Measurements from ENCODE around the gene RCC1.
A peak's percentile ranks its signal among the peaks of the same experiment; 100 is the strongest.
"Not testable (repeated sequence)": the region's sequence is repeated elsewhere in the genome, so short reads cannot be mapped to it uniquely, and the experiment has no call there.

RCC1 gene

DNA sequence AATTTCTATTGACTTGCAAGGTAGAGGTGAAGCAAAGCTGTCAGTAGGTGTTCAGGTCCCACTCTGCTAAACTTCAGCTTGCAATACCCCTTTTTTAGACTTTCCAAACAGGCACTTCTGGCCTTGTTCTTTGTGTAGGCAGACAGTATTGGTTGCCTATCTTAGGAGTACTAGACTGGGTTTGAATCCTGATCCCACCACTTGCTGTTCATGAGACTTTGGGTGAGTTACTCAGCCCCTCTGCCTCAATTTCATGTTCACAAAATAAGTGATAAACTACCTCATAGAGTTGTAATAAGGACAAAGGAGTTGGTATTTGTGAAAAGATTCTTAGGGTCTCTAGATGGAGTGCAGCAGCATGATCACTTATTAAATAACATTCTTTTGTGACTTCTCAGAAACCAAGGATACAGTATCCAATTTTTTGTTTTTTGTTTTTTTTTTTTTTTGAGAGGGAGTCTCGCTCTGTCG lies 5.2 kb downstream of the RCC1 start:
- no peak for DNase-seq (ENCODE audit: low read depth in 2 of 2)

DNA sequence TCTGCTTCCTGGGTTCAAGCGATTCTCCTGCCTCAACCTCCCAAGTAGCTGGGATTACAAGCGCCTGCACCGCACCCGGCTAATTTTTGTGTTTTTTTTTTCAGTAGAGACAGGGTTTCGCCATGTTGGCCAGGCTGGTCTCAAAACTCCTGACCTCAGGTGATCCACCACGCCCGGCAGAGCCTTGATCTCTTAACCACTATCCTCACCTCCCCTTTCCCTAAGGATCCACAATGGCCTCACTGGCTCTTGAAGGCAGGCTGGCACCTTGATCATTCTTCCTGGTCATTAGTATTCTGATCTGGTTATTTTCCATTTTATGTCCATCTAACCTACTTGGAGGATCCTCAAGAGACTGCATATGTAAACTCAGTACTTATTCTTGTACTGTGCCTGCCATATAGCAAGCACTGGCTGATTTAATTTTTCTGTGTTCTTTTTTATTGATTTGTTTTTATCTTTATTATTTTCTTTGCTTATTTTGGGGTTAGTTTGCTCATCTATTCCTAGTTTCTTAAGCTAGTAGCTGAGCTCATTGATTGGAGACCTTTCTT lies 6.3 kb downstream of the RCC1 start:
- no peak for DNase-seq (ENCODE audit: low read depth in 2 of 2)

DNA sequence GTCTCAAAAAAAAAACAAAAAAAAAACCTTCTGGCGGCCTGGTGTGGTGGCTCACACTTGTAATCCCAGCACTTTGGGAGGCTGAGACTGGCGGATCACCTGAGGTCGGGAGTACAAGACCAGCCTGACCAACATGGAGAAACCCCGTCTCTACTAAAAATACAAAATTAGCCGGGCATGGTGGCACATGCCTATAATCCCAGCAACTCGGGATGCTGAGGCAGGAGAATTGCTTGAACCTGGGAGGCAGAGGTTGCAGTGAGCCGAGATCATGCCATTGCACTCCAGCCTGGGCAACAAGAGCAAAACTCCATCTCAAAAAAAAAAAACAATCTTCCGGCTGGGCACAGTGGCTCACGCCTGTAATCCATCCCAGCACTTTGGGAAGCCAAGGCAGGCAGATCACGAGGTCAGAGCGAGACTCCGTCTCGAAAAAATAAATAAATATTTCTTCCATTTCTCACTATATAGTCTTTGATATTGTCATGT lies 8.6 kb downstream of the RCC1 start:
- not testable (repeated sequence) for DNase-seq (ENCODE audit: low read depth in 2 of 2)

DNA sequence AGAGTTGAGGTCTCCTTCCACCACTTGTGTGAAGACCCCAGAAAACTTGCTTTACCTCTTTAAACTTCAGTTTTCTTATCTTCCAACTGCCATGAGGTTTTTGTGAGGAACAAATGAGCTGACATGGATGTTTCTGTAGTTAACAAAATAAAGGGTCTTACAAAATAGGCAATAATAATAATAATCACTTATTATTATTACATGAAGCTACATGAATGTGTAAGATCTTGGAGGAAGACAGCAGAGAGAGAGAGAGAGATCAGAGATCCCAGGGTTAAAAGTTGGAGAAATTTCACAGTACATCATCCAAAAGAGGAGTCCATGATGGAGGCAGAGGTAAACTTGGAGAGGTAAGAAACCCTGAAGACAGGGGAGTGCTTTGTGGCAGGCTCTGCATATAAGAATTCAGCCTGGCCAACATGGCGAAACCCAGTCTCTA lies 10.7 kb downstream of the RCC1 start:
- no peak for DNase-seq (ENCODE audit: low read depth in 2 of 2)

DNA sequence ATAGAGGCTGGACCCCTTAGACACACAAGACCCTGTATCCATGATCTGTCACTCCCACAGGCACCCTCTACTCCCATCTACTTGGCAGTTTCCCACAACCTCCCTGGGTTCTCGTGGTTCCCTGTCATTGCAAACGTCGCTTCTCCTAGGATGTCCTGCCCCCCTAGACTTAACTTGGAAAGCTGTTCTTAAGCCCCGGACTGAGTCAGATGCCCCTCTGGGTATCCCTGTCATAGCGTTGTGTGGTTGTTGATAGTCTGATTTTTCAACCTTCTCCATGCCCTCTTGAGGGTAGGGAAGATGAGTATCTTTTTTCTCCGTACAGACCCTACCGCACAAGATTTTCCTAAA lies 11.8 kb downstream of the RCC1 start:
- no peak for DNase-seq (ENCODE audit: low read depth in 2 of 2)

DNA sequence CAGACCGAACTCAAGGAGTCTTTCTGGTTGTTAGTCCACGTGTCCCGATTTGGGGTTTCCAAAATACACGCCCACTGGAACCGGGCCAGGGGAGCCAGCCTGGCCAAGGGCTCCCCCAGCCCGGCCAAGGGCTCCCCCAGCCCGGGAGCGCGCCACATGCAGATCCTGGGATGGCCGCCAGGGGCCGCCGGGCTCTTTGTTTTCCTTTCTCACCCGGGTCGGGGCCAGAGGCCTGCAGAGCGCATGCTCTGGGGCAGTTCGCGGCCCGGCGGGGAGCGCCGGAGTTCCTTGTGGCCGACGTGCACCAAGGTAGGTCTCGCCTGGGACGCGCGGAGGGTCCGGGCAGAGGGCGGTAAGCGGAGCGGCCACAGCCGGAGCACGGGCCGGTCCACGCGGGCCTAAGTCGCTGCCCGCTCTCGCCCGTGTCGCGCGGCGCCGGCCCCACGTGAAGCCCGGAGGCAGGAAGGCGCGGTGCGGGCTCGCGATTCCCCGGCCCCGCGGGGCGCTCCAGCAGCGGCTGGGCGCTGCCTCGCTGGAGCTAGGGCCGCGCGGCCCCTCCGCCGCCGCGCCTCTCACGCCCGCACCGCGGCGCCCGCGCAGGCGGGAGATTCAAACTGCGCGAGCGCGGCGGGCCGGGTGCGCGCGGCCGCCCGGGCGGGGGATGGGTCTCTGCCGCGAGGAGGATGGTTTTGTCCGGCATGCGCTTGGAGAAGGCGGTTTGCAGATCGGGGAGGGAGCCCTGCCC lies 12.3 kb downstream of the RCC1 start:
- DNase-seq (ENCODE audit: low read depth in 2 of 2), result peak; percentile 85 to 86

DNA sequence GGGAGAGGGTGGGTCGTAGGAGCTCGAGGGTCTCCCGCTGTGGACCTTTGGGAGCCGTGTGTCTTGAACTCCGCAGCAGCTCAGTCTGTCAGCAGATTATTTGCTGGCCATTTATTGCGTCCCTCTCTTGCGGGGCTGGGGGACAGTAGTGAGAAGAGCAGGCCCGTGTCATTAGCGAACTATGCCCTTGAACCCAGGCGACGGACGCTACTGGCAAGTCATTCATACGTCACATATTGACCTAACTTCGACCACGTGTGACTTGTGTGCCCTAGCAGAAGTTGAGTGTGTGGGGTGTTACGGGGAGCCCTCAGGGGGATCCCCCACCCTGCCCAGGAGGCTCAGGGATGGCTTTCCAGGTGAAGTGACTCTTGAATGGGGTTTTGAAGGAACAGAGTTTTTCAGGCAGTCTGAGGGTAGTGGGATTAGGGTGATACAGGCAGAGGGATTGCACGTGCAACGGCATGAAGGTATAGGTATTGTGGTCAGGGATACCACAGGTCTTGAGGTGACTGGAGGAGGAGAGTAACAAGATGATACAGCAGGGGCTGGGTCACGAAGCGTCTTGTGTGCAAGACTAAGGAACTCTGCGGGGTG lies 13.0 kb downstream of the RCC1 start:
- no peak for DNase-seq (ENCODE audit: low read depth in 2 of 2)

DNA sequence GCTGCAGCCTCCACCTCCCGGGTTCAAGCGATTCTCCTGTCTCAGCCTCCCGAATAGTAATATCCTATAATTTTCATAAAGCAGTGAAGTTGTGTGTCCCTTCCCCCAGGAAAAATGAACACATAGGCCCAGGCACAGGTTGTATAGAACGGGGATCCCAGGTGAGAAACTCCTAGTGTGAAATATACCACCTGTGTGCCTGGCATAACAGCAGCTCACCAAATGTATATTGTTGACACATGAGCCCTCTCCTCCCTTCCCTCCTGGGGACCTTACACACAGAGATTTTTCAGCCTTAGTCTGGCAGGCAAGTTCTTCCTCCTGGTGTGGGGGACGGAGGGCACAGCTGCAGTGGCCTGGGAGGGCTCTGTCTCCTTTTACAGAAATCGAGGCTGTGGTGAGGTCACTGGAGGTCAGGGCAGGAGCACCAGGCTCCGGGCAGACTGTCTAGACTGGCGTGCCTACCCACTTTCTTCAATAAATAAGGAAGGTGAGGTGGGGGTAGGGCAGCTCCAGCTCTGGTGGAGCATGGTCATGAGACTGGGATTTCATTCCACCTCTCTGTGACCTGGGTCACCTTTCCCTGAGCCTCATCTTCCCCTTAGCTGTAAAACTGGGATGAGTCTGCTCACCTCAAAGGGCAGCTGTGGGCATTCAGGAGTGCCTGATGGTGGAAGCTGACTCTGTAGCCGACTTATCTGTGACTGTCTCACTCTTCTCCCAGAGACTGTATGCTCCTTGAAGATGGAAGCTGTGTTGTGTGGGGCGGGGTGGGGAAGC lies 14.3 kb downstream of the RCC1 start:
- no peak for DNase-seq (ENCODE audit: low read depth in 2 of 2)

DNA sequence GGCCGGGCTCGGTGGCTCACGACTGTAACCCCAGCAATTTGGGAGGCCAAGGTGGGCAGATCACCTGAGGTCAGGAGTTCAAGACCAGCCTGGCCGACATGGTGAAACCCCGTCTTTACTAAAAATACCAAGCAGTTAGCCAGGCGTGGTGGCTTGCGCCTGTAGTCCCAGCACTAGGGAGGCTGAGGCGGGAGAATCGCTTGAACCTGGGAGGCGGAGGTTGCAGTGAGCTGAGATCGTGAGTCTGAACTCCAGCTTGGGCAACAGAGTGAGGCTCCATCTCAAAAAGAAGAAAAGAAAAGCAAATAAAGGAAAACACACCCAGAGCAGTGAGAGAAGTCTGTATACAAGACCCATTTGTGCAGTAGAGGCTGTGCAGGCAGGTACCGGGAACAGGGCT lies 15.0 kb downstream of the RCC1 start:
- DNase-seq (ENCODE audit: low read depth in 2 of 2), result not testable (repeated sequence)

DNA sequence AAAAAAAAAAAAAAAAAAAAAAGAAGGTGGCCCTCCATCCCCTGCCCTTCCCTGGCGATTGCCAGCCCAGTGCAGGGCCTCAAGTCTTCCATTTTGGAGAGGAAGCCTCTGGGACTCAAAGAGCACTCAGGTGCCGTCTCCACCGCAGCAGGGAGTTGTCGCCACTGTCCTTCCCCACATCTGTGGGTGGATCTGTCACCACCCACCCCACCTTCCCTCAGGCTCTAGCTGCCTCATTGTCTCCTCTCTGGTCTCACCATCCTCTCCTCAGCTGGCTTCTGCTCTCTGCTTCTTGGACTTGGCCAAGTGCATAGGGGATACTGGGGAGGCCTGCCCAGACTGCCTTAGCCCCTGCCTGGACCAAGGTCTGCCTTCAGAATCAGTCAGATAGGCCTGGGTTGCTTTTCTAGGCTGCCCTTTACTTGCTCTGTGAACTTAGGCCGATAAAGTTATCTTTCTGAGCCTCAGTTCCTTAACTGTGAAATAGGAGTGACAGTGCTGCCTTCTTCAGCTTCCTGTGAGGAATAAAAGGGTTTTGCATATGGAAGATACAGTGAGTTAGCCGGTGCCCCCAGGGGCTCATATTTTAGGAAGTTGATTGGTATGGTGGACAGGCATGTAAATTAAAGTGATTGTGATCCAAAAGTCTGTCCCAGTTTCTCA lies 15.8 kb downstream of the RCC1 start:
- DNase-seq (ENCODE audit: low read depth in 2 of 2), result no peak

DNA sequence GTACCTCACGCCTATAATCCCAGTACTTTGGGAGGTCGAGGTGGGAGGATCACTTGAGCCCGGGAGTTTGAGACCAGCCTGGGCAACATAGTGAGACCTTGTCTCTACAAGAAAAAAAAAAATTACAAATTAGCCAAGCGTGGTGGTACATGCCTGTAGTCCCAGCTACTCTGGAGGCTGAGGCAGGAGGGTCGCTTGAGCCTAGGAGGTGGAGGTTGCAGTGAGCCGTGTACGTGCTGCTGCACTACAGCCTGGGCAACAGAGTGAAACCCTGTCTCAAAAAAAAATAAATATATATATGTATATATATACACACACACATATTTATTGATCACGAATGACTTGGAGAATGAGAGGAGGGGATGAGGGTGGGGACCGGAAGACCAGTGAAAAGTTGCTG lies 16.7 kb downstream of the RCC1 start:
- not testable (repeated sequence) for DNase-seq (ENCODE audit: low read depth in 2 of 2)

DNA sequence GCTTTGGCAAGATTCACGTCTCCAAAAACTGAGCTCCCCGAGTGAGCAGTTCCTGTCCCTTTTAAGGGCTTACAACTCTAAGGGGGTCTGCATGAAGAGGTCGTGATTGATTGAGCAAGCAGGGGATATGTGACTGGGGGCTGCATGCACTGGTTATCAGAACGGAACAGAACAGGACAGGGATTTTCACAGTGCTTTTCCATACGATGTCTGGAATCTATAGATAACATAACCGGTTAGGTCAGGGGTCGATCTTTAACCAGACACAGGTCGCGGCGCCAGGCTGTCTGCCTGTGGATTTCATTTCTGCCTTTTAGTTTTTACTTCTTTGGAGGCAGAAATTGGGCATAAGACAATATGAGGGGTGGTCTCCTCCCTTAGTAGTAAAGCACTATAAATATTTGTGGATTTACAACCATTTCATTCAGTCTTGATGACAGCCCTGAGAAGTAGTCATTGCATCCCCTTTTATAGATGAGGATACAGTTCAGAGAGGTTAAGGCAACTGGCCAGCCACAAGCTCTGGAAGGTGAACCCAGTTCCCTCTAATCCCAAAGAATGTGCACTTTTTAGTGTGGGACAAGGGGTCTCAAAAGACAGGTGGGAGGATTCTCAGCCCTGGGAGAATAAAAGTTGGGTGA lies 19.3 kb downstream of the RCC1 start:
- not testable (repeated sequence) for DNase-seq (ENCODE audit: low read depth in 2 of 2)

DNA sequence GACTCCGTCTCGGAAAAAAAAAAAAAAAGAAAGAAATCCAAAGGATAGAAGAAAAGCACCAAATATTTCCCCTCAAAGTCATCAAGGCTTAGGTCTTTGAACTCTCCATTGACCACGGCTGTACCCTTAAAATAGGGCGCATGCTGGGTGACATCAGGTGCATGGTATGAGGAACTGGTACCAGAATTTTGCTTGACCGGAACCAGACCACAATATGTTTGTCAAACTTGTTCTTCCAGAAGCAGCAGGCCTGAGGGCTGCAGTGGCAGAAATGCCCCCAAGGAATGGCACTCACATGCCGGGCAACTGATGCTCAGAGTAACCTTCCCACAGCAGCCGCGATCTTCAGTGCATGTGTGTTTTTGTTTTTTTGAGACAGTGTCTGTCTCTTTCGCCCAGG lies 21.0 kb downstream of the RCC1 start:
- DNase-seq (ENCODE audit: low read depth in 2 of 2), result no peak

DNA sequence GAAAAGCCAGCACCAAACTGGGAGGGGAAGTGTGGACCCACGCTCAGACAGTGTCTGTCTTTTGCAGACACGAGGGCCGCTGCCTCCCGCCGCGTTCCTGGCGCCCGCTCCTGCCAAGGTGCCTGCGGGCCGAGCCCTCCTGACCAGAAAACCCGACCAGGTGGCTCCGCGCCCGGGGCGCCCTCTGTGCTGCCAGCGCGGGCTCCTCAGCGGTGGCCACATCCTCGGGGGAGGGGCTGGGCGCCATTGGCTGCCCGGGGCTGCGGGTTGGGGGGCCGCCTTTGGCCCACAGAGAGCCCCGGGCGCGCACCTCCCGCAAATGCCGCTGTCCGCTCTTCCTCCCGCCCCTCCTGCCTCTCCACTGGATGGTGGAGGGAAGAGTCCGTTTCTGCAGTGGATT lies 24.6 kb downstream of the RCC1 start:
- DNase-seq (ENCODE audit: low read depth in 2 of 2), result no peak

DNA sequence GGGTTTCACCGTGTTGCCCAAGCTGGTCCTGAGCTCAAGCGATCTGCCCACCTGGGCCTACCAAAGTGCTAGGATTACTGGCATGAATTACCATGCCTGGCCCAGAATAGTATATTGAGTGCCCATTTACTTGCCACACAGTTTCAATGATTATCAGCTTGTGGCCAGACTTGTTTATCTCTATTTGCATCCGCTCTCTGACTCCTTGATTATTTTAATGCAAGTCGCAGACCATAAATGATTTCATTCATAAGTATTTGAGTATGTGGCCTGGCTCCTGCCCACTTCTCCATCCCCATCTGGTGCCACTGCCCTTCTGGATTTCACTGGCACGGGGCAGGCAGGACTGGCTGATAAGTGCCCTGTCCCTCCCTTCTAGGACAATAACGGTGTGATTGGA lies 28.8 kb downstream of the RCC1 start:
- DNase-seq (ENCODE audit: low read depth in 2 of 2), result no peak

DNA sequence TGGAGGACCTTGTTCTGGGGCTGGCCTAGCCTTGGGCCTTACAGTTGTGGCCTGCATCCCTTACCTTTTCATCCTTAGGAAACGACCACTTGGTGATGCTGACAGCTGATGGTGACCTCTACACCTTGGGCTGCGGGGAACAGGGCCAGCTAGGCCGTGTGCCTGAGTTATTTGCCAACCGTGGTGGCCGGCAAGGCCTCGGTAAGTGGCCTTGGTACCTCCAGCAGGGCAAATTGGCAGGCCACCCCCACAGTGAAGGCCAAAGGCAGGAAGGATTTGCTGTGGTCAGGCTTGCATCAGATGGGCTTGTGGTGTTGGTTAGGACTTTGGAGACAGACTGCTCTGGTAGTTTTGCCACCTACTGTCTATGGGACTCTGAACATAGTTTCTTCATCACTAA lies 29.3 kb downstream of the RCC1 start:
- DNase-seq (ENCODE audit: low read depth in 2 of 2), result no peak

DNA sequence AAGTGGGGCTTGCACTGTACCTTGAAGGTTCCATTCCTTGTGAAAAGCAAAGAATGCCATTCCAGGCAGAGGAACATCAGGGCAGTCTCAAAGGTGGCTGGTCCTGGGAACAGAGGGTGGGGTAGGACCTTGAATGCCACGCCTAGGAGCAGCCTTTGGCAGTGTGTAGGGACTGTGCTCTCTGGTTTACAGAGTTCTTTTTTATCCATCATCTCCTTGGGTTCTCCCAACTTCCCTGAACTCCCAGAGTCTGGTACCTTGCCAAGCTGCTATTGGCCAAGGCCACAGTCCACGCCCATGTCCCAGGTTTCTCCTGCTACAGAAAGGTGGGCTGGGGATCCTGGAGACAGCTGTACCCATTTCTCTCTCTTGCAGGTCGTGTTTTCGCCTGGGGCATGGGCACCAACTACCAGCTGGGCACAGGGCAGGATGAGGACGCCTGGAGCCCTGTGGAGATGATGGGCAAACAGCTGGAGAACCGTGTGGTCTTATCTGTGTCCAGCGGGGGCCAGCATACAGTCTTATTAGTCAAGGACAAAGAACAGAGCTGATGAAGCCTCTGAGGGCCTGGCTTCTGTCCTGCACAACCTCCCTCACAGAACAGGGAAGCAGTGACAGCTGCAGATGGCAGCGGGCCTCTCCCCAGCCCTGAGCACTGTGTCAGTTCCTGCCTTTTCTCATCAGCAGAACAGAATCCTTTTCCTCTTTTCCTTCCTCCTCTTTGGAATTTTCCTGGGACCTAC lies 31.8 kb downstream of the RCC1 start:
- DNase-seq (ENCODE audit: low read depth in 2 of 2), result no peak

DNA sequence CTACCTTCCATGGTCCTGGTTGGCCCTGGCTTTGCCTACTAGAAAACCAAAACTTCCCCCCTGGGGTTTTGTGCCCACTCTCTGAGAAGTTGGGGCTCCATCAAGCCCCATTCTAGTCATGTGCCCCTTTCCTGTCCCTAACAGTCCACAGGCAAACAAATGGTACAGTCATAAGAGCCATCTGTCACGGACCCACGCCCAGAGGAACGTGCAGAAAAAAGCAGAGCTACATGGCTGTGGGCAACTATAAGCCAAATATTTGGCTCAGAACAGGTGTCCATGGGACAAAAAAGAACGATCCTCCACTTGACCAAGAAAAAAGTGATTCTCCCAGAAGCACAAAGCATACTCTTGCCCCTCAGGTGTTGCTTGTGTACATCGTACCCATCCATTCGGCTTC lies 32.4 kb downstream of the RCC1 start:
- DNase-seq (ENCODE audit: low read depth in 2 of 2), result no peak

DNA sequence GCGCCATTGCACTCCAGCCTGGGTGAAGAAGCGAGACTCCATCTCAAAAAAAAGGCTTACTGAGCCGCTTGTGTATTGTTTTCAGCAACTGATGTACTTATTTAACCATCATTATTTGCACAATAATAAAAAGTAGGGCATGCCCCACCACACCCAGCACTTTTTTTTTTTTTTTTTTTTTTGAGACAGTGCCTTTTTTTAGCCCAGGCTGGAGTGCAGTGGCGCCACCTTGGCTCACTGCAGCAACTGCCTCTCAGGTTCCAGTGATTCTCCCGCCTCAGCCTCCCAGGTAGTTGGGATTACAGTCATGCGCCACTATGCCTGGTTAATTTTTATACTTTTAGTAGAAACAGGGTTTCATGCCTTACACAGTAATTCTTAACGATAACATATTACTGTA lies 34.8 kb downstream of the RCC1 start:
- no peak for DNase-seq (ENCODE audit: low read depth in 2 of 2)

DNA sequence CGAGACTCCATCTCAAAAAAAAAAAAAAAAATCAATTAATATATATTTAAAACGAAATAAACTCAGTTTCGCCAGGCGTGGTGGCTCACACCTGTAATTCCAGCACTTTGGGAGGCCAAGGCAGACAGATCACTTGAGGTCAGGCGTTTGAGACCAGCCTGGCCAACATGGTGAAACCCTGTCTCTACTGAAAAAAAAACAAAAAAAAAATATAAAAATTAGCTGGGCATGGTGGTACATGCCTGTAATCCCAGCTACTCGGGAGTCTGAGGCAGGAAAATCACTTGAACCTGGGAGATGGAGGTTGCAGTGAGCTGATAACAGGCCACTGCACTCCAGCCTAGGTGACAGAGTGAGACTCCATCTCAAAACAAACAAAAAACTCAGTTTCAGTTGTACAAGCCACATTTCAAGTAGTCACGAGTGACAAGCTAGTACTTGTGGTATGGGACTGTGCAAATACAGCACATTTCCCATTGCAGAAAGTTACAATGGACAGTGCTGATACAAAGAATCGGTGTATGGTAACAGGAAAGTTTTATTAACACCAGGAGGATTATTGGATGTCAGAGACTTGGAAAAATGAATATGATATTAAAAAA lies 35.7 kb downstream of the RCC1 start:
- not testable (repeated sequence) for DNase-seq (ENCODE audit: low read depth in 2 of 2)
